GM23248 (cell line): Measurements from ENCODE around the gene AAGAB.

ENCODE experiments used
- EZH2 ChIP-seq: fragments of 200-600 bp; sonication (generic); IDR thresholded peaks from 2 replicates; pipeline ENCODE4 v1.6.1; 2018; ENCODE audit warnings: antibody characterized with exemption, mild to moderate bottlenecking; ENCODE audit not compliant: insufficient read depth, poor library complexity, severe bottlenecking
- EZH2phosphoT487 ChIP-seq: fragments of 200-600 bp; sonication (generic); IDR thresholded peaks from 2 replicates; pipeline ENCODE4 v1.6.1; 2018; ENCODE audit warnings: antibody characterized with exemption, moderate library complexity, mild to moderate bottlenecking, low read depth; ENCODE audit not compliant: insufficient read depth

DNA sequence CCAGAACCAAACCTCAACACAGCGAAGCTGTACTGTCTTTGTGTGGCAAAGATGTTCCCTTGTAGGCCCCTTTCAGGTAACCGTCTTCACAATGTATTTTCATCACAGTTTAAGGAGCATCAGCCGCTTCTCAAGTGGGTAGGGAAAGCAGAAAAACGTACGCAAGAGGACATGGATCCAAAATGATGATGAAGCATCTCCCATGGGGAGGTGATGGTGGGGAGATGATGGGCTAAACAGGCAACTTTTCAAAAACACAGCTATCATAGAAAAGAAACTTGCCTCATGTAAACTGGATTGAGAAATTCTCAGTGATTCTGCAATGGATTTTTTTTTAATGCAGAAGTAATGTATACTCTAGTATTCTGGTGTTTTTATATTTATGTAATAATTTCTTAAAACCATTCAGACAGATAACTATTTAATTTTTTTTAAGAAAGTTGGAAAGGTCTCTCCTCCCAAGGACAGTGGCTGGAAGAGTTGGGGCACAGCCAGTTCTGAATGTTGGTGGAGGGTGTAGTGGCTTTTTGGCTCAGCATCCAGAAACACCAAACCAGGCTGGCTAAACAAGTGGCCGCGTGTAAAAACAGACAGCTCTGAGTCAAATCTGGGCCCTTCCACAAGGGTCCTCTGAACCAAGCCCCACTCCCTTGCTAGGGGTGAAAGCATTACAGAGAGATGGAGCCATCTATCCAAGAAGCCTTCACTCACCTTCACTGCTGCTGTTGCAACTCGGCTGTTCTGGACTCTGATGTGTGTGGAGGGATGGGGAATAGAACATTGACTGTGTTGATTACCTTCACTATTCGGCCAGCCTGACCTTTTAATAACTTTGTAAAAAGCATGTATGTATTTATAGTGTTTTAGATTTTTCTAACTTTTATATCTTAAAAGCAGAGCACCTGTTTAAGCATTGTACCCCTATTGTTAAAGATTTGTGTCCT, 60.0 kb downstream of the AAGAB start:
- TF ChIP-seq EZH2phosphoT487 = no peak
- no peak for TF ChIP-seq EZH2
